Lung (tissue), 12 donors: Measurements from ENCODE around the gene PARD6G. TPM values are rescaled to one million over a fixed set of nuclear protein-coding genes. Genes with fewer than 3 reads are reported as not detected.

ENCODE experiments used
- ATAC-seq: fragments of 200-7000 bp; cut with Tn5 transposase; one replicate; pipeline ENCODE4 v1.9.1; 2020; ENCODE audit warnings: moderate number of reproducible peaks; ENCODE audit not compliant: insufficient read depth, low FRiP score
- DNase-seq, 3 donors: peaks; one replicate each; pipeline ENCODE4 v3.0.0-alpha.2; 2013 to 2017
- H3K27ac ChIP-seq, 2 donors: one replicate each; pipeline ENCODE4 v1.5.1; 2013; ENCODE audit warnings: mild to moderate bottlenecking in 2 of 2, moderate library complexity in 2 of 2, control low read depth in 1 of 2, inconsistent platforms in 1 of 2, low read depth in 1 of 2, low read length in 1 of 2
- H3K27me3 ChIP-seq, 3 donors: one replicate each; pipeline ENCODE4 v1.5.1; 2013; ENCODE audit warnings: low read length in 2 of 3; ENCODE audit not compliant: control insufficient read depth in 3 of 3, insufficient read depth in 3 of 3
- H3K36me3 ChIP-seq, 4 donors: one replicate each; pipeline ENCODE4 v1.5.1; 2013; ENCODE audit warnings: low read length in 4 of 4, mild to moderate bottlenecking in 1 of 4, moderate library complexity in 1 of 4; ENCODE audit not compliant: control insufficient read depth in 4 of 4, insufficient read depth in 4 of 4
- H3K4me1 ChIP-seq, 5 donors: one replicate each; pipeline ENCODE4 v1.5.1; 2013; ENCODE audit warnings: low read length in 5 of 5, mild to moderate bottlenecking in 2 of 5, moderate library complexity in 1 of 5; ENCODE audit not compliant: control insufficient read depth in 5 of 5, insufficient read depth in 5 of 5
- H3K4me3 ChIP-seq: one replicate; pipeline ENCODE4 v1.5.1; 2013; ENCODE audit warnings: mild to moderate bottlenecking, control low read depth, moderate library complexity
- H3K9ac ChIP-seq, 2 donors: one replicate each; pipeline ENCODE4 v1.5.1; 2013; ENCODE audit warnings: low read length in 2 of 2, control low read depth in 1 of 2; ENCODE audit not compliant: insufficient read depth in 1 of 2
- H3K9me3 ChIP-seq, 4 donors: one replicate each; pipeline ENCODE4 v1.5.1; 2013; ENCODE audit warnings: low read length in 3 of 4, mild to moderate bottlenecking in 1 of 4, moderate library complexity in 1 of 4; ENCODE audit not compliant: control insufficient read depth in 4 of 4, insufficient read depth in 3 of 4
- WGBS, 2 donors: extraction: QIAGEN DNeasy Blood & Tissue Kit; methylation state at CpG; one replicate each; pipeline ENCODE4 v1.1.7; 2013; 5-methylcytosine and 5-hydroxymethylcytosine counted together
- polyA plus RNA-seq, 2 donors: library from polyadenylated mRNA; stranded (reverse); fragments of 200-250 nt; gene quantifications; one replicate each; pipeline ENCODE4 v1.2.1, GENCODE V29; 2013
- total RNA-seq, 2 donors: library from RNA; depleted of rRNA in 1 of 2; stranded (reverse); fragments of >200 nt in 1 of 2; gene quantifications; one replicate each; pipeline ENCODE4 v1.2.1, GENCODE V29; 2014 to 2021
- TF ChIP-seq, protein P1 (sequence below): IDR thresholded peaks from 2 replicates; pipeline ENCODE4 v1.5.1; 2012; ENCODE audit warnings: mild to moderate bottlenecking; ENCODE audit errors: control extremely low read depth, extremely low read depth
- donor health status: control.
- donor health status: control.
- donor health status: Bipolar disorder and iron deficiency.
- donor health status: healthy.
- donor health status: DM: yes; HTN: yes; CAD: no.

The PARD6G gene
- total and polyA plus RNA-seq, 4 donors: 1.8 to 9.8 (median 3.1) TPM

DNA sequence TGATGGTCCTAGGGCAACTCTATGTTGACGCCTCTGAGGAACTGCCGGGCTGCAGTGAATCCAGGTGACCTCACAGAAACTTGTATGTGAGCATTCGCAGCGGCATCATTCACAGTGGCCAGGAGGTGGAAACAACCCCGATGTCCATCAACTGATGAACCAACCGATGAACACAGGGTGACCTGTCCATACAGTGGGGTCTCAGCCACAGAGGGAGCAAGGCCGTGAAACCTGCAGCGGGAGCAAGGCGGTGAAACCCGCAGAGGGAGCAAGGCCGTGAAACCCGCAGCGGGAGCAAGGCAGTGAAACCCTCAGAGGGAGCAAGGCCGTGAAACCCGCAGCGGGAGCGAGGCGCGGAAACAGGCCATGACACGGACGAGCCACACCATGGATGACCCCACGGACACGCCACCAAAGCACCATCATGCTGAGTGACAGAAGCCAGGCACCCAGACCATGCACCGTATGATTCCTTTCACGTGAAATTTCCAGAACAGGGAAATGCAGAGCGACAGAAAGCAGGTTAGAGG, 63.0 kb downstream of the PARD6G start:
- 96% methylated on average over 26 of the region's 26 CpGs for WGBS, 2 donors
- no peak overlapping the region for H3K27ac ChIP-seq
- DNase-seq (no peak), ATAC-seq (no peak)
- peaks cover 0 to 2% (median 0%) of the 10 kb centered on the region in 5 donors for H3K4me1 ChIP-seq
- H3K36me3 ChIP-seq: peaks cover 0 to 2% (median 0%) of the 10 kb centered on the region in 4 donors
- H3K27me3 ChIP-seq: no peaks in the 10 kb centered on the region
- H3K9ac ChIP-seq: no peak overlapping the region
- peaks cover 0 to 3% (median 0%) of the 10 kb centered on the region in 4 donors for H3K9me3 ChIP-seq
- no peak overlapping the region for H3K4me3 ChIP-seq
- TF ChIP-seq, protein P1, sequence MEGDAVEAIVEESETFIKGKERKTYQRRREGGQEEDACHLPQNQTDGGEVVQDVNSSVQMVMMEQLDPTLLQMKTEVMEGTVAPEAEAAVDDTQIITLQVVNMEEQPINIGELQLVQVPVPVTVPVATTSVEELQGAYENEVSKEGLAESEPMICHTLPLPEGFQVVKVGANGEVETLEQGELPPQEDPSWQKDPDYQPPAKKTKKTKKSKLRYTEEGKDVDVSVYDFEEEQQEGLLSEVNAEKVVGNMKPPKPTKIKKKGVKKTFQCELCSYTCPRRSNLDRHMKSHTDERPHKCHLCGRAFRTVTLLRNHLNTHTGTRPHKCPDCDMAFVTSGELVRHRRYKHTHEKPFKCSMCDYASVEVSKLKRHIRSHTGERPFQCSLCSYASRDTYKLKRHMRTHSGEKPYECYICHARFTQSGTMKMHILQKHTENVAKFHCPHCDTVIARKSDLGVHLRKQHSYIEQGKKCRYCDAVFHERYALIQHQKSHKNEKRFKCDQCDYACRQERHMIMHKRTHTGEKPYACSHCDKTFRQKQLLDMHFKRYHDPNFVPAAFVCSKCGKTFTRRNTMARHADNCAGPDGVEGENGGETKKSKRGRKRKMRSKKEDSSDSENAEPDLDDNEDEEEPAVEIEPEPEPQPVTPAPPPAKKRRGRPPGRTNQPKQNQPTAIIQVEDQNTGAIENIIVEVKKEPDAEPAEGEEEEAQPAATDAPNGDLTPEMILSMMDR: no peak

DNA sequence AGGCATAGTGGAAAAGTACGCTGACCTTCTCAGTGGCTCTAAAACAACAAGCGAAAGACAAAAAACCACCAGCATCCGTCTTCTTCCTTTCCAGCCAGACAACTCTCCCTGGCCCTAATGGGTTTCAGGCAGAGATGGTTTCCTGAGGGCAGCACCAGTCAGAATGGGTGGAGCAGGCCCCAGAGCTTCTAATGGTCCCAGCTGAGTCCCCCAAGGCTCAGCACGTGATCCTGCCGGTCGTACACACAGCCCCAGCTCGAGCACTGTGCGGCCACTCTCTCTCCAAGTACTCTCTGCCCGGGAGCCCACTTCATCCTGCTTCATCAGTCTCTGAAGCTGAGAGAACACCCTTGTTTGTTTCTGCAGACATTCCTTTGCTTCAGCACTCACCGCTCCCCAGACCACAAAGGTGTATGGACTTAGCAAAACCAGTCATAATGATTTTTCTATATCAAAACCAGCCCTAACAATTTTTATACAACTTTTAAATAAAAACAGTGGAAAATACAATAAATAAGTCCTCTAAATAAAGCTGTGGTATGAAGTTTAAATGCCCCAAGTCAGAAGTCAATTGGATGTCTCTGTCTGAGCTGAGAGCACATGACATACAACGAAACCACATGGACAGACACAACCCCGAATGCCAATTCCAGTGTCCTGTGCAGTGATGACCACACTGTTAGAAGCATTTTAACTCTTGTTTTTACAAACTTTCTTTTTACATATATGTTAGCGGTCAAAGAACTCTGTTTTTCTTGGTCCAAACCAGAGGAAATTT, 63.9 kb downstream of the PARD6G start:
- 63 to 77% methylated on average over 13 of the region's 13 CpGs for WGBS, 2 donors
- Histone ChIP-seq H3K27me3 (no peaks in the 10 kb centered on the region), H3K4me1 (peaks cover 0 to 2% (median 0%) of the 10 kb centered on the region in 5 donors), H3K27ac (no peak overlapping the region), H3K9ac (no peak overlapping the region), H3K36me3 (peaks cover 0 to 2% (median 0%) of the 10 kb centered on the region in 4 donors), H3K4me3 (no peak overlapping the region), H3K9me3 (peaks cover 0 to 3% (median 0%) of the 10 kb centered on the region in 4 donors)
- DNase-seq (peak in 2 of 3 donors; percentile 13 to 24), ATAC-seq (no peak)
- TF ChIP-seq, protein P1: no peak

- WGBS, 2 donors: 84 to 92% methylated on average over 9 of the region's 9 CpGs
- DNase-seq (no peak), ATAC-seq (no peak)
Measured at GRCh38 chr18:80182855-80183254, 64.5 kb downstream of the PARD6G start.

More at GRCh38 chr18:80182855-80183254, 64.5 kb downstream of the PARD6G start:
- Histone ChIP-seq H3K4me1 (peaks cover 0 to 2% (median 0%) of the 10 kb centered on the region in 5 donors), H3K4me3 (no peak overlapping the region), H3K36me3 (peaks cover 0 to 2% (median 0%) of the 10 kb centered on the region in 4 donors), H3K27ac (no peak overlapping the region), H3K9ac (no peak overlapping the region), H3K27me3 (no peaks in the 10 kb centered on the region), H3K9me3 (peaks cover 0 to 3% (median 0%) of the 10 kb centered on the region in 4 donors)
- TF ChIP-seq, protein P1: no peak
